ELF-1 (cell line): ENCODE results near the gene JARID2.

Experiments used
- DNase-seq: peaks from one replicate; pipeline ENCODE4 v3.0.0-alpha.2; 2016; ENCODE audit warnings: low read depth, low spot score

JARID2 gene

GRCh38 chr6:15245361-15246216 is at the start of gene JARID2:
Gene JARID2 (plus strand): TSS chr6:15246069. CDS start chr6:15246540, 471 bp downstream.
- peak; percentile 97 for DNase-seq

DNA sequence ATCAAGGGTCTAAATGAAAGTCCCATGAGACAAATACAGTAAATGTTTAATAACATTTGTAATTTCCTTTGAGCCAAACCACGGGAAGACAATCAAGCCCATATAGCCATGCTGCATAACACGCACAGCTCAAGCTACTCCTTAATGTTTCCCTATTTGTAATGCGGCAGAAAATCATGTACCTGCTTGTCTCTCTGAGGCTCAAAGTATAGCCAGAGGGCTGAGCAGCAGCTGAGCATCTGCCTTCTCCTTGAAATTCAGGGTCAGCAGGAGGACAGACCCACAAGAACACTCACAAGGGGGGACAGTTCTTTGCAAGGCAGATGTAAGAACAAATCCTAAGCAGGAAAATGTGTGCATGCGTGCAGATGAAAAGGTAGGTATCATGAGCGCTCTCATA is 45.8 kb upstream of the JARID2 start:
- DNase-seq, result no peak

GRCh38 chr6:15205321-15205720 is 40.5 kb upstream of the JARID2 start:
- DNase-seq, result no peak

DNA sequence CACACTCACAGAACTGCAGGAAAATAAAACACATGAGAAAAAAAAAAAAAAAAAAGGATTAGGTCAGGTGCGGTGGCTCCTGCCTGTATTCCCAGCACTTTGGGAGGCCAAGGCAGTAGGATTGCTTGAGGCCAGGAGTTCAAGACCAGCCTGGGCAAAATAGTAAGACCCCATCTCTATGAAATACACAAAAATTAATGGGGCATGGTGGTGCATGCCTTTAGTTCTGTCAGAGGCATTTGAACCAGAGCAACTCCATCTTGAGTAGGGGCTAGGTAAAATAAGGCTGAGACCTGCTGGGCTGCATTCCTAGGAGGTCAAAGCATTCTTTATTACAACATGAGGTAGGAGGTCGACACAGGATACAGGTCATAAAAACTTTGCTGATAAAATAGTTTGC is 39.0 kb upstream of the JARID2 start:
- no peak for DNase-seq

GRCh38 chr6:15207923-15208322 is 37.9 kb upstream of the JARID2 start:
- peak; percentile 78 for DNase-seq

GRCh38 chr6:15213838-15214400 is 31.9 kb upstream of the JARID2 start:
- DNase-seq, result no peak

GRCh38 chr6:15218401-15218800 is 27.5 kb upstream of the JARID2 start:
- no peak for DNase-seq

DNA sequence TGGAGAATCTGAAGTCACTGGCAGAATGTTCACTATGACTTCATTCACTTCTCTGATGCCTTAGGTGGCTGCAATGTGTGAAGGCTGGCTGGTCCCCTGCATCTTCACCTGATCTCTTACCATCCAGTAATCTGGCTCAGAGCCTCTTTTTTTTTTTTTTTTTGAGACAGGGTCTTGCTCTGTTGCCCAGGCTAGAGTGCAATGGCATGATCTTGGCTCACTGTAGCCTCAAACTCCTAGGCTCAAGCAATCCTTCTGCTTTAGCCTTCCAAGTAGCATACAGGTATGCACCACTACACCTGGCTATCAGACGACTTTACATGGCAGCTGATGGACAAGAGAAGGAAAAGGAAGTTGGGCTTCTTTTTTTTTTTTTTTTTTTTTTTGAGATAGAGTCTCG is 25.8 kb upstream of the JARID2 start:
- no peak for DNase-seq

DNA sequence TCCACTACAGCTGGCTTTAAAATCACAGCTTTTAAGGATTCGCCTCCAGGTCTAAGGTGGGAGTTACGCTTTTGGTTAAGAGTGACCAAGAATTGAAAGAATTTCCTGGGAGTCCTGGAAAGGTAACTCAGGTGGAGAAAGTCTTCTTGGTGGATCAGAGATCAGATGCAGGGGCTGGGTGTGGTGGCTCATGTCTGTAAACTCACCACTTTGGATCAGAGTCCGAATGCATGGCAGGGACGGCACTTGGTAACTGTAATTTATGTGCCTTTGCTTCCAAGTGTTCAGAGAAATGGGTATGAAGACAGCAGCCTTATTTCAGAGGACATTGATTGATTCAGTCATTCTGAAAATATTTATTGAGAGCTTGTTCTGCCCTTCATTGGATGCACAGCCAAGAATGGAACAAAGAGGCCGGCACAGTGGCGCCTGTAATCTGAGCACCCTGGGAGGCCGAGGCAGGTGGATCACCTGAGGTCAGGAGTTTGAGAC is 18.0 kb upstream of the JARID2 start:
- no peak for DNase-seq

- no peak for DNase-seq
Observed at GRCh38 chr6:15230827-15231226, 15.0 kb upstream of the JARID2 start.

GRCh38 chr6:15232836-15233510 is 12.9 kb upstream of the JARID2 start:
- no peak for DNase-seq

DNA sequence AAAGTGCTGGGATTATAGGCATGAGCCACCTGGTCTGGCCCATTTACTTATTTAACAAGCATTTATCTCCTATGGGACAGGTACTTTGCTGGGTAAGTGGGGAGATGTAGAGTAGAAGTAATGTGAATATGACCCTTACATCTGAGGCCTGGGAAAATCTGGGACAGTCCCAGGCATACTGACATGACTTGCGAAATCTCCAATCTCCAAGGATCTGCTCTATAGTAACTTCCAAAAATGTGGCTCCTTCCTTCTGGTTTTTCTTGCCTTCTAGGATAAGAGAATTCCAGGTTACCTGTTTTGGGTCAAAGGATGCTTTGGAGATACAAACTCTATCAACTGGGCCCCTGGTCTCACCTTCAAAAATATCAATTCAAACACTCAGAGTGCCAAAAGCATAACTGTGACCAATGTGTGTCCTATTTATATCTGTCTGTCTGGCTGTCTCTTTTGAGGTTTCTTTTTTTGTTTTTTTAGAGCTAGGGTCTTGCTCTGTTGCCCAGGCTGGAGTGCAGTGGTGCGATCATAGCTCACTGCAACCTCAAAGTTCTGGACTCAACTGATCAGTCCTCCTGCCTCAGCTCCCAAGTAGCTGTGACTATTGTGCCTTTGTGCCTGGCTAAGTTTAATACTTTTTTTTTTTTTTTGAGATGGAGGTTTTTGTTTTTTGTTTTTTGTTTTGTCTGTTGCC is 11.7 kb upstream of the JARID2 start:
- no peak for DNase-seq

DNA sequence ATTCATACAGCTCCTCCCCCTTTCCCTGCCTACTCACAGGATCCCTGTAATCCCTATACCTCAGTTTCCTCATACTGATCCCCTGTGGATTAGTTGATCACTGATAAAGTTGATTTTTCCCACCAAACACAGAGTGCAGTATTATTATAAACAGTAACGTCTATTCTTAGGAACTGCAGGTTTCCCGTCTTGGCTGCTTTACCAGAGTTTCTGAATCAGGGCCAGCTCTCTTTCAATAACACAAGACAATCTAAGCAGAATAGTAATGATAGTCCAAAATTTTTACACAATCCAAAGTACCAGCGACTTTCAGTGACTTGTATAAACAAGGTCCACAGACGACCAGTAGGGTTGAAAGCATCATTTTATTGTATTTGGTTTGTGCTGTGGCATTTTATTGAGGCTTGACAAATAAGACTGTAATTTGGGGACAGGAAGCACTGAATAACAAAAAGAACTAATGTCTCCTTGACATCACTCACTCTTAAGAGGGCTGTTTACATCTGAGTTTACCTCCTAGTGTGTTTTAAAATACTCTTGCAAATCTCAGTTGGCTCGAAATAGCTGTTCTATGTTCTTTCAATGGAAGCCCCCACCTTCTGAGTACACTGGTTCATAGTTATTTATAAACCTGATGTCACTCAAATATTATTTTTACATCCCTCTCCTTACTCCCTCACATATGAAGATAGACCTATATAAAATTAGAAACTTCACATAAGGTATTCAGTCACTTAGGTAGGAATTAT is 6.1 kb upstream of the JARID2 start:
- DNase-seq, result no peak

DNA sequence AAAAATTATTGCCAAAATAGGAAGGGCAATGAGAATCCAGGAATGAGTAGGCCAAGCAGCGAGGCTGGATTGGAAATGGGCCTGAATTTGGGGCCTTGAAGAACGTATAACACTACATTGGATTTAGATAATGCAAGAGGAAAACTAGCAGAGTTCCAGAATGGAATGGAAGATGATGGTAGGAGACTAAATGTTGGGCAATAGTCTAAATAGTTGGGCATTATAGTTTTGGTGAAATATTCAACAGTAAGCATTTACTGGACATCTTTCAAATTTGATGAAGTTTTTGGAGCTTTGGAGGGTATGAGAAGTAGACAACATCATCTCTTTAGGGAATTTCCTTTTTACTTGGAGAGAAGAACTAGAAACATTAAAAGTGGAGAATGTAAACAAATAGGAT is 3.4 kb upstream of the JARID2 start:
- no peak for DNase-seq

- DNase-seq, result peak; percentile 74
Observed at GRCh38 chr6:15242937-15243614, 2.8 kb upstream of the JARID2 start.

- peak; percentile 71 for DNase-seq
Observed at GRCh38 chr6:15243910-15244619, 1.8 kb upstream of the JARID2 start.

DNA sequence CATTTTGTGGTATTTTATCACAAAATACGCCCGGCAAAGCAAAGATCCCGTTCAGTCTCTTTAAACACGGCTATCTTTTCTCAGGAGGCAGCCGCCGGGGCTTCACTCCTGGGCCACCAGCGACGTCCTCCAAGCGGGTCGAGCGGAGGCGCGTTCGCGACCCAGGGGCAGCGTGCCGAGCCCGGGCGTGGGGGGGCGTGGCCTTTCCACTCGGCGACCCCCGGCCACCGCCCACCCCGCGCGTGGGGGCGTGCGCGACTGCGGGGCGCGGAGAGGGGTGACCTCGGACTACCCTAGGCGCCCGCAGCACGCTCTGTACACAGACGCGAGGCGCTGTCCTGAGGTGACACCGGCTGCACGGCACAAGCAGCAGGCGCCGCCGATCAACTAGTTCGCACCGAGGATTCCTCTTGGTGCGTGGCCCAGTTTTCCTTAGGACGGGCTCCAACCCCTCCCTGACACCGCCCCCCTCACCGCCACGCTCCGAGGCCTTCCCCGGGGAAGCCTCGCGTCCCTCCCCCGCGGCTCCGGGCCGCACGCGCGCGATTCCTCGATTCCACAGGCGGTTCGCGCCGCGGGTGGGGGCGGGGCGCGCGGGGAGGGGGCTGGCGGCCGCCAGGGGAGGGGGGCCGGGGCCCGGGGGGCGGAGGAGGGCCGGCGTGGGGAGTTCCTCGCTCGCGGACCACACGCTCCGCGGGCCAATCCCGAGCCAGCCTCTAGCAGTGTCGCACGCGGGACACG is 1.1 kb upstream of the JARID2 start:
- no peak for DNase-seq

DNA sequence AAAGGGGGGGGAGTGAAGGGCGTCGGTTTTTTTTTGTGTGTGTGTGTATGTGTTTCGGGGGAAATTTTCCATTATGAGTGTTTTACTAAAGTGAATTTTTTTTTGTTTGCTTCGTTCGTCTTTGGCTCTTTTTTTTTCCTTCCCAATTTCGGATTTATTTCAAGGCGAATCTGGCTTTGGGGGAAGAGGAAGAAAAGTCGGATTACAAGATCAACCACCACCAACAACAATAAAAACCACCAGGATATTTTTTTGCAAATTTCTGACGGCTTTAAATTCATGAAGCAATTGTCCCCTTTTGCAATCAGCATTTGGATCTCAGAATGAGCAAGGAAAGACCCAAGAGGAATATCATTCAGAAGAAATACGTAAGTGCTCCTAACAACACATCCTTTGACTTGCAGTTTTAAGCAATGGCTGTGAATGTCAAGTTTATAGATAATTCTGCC is 372 bp downstream of the JARID2 start:
- no peak for DNase-seq
